ENCODE data around the gene PGLYRP1.

Gene PGLYRP1

DNA sequence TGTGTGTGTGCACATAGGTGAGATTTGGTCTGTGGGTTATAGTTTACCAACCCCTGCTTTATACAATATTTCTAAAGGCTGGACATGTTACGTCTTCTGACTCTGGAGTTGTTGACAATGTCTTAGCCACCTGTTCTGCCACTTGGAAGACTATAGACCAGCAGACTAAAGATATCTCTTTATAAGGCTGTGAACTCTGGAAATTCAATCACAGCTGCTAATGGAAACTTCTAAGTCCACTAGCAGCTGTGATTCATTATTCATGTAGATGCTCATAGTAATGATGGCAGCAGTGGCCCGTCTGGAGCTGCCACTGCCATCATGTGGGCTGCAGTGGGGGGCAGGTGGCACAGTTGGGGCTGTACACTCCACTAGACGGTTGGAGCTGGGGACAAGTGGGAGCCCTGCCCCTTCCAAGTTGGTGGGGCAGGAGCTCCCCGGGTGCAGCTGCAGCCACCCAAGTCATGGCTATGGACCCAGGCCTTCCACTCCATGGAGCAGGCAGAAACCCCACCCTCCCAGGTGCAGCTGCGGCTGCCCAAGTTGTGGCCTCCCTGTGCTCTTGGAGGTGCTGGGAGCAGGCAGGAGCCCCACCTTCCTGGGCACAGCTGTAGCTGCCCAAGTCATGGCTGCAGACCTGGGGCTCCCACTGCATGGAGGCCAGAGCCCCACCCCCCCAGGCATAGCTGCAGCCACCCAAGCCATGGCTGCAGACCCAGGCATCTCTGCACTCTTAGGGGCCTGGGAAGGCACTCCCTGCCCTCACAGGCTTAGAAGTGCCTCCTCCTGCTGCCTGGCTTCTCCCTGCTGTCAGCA lies 9.1 kb upstream of the PGLYRP1 start:
- DNase-seq (ENCODE audit: low spot score) = no peak

- no peak for DNase-seq (ENCODE audit: low spot score)
These were observed 8.1 kb upstream of the PGLYRP1 start for GRCh38 chr19:46030812-46031550.

- no peak for DNase-seq (ENCODE audit: low spot score)
These were observed 3.0 kb upstream of the PGLYRP1 start for GRCh38 chr19:46025835-46026234.

DNA sequence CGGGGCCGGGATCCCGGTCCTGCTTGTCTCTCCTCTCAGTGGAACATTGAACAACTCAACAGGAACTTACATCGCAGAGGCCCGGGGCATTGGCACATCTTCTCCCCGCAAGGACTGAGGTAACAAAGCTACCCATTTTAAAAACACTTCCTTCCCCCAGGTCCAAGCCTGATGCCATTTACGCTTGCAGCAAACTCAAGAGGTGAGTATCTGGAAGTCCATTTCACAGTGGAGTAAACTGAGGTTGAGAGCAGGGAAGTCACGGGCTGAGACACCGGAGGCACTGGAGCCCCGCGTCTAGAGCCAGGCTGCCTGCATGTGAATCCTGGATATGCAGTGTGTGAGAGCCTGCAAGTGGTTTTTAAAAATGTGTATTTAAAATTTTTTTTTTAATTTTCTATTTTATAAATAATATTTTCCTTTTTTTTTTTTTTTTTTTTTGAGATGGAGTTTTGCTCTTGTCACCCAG lies 492 bp upstream of the PGLYRP1 start:
- DNase-seq (ENCODE audit: low spot score) = no peak

DNA sequence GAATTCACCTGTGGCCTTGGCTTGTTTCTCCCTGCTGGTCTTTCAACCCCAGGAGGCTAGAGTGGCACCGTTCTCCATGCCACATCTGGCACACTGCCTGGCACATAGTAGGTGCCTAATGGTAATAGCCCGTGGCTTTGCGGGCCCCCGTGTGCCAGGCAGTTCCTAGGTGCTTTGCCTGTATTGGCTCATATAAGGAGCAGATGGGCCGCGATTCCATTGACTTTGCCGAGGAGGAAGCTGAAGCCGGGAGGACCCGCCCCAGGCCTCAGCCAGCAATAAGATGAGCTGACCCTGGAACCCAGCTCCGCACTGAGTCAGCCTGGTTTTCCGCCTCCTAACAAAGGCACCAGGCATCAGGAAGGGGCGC lies 807 bp downstream of the PGLYRP1 start:
- no peak for DNase-seq (ENCODE audit: low spot score)

GRCh38 chr19:46021531-46022041 lies 1.3 kb downstream of the PGLYRP1 start:
- no peak for DNase-seq (ENCODE audit: low spot score)

GRCh38 chr19:46020819-46021125 lies 2.1 kb downstream of the PGLYRP1 start:
- DNase-seq (ENCODE audit: low spot score) = no peak

DNA sequence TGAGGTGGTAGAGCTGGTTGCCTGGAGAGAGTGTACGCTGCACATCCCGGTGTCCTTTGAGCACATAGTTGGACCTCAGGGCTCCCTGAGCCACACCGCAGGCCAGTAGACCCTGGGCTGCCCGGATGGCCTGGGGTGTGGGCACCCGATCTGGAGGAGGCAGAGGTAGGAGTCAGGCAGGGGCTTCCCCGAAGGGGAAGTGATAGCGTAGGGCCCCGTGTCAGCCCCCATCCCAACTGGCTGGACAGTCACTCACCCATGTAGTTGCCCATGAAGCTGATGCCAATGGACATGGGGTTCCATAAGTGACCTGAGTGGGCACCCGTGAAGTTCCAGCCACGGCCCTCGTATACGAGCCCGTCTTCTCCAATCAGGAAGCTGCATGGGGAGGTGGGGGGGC lies 3.6 kb downstream of the PGLYRP1 start:
- no peak for DNase-seq (ENCODE audit: low spot score)

- DNase-seq (ENCODE audit: low spot score) = no peak
These were observed 4.1 kb downstream of the PGLYRP1 start for GRCh38 chr19:46018729-46019251.

- DNase-seq (ENCODE audit: low spot score) = no peak
These were observed 4.8 kb downstream of the PGLYRP1 start for GRCh38 chr19:46017874-46018675.

DNA sequence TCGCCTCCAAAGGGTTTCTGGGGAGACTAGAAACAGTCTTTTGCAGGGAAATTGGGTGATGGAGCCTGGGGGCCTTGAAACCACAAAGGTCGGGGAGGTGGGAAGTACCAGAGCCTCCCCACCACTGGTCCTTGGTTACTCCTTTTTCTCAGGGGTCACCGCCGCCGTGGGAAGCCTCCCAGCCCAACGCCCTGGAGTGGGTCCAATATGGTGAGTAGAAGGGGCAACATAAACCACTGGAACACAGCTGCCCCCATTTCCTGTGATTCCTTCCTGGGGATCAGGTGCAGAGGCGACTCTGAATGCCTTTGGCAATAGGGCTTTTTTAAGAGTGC lies 5.8 kb downstream of the PGLYRP1 start:
- no peak for DNase-seq (ENCODE audit: low spot score)

GRCh38 chr19:46016426-46017094 lies 6.3 kb downstream of the PGLYRP1 start:
- DNase-seq (ENCODE audit: low spot score) = peak; percentile 78

DNA sequence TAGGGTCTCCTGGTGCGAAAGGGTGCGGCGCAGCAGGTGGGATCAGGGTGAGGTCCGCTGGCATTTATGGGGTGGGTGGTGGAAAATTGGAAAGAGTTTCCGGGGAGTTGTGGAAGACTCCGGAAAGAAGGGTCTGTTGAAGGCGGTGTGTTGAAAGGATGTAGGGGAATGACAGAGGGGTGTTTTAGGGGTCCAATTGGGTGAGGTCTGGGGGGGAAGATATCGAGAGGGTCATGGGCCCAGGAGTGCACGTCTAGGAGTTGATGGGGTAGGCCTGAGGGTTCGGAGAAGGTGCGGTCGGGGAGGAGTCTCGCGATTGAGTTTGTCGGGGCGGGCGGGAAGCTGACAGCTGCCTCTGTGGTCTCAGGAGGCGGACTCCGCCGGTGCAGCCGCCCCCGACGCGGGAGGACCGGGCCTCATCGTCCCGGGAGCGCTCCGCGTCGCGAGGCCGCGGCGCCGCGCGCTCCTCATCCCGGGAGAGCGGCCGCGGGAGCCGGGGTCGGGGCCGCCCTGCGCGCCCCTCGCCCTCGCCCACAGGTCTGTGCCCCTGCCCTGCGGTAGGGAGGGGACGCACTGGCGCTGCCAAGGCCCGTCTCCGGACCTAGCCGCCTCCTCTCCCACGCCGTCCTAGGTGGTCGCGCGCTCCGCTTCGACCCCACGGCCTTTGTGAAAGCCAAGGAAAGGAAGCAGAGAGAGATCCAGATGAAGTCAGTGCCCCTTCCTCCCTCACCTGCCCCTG lies 7.0 kb downstream of the PGLYRP1 start:
- DNase-seq (ENCODE audit: low spot score) = no peak

DNA sequence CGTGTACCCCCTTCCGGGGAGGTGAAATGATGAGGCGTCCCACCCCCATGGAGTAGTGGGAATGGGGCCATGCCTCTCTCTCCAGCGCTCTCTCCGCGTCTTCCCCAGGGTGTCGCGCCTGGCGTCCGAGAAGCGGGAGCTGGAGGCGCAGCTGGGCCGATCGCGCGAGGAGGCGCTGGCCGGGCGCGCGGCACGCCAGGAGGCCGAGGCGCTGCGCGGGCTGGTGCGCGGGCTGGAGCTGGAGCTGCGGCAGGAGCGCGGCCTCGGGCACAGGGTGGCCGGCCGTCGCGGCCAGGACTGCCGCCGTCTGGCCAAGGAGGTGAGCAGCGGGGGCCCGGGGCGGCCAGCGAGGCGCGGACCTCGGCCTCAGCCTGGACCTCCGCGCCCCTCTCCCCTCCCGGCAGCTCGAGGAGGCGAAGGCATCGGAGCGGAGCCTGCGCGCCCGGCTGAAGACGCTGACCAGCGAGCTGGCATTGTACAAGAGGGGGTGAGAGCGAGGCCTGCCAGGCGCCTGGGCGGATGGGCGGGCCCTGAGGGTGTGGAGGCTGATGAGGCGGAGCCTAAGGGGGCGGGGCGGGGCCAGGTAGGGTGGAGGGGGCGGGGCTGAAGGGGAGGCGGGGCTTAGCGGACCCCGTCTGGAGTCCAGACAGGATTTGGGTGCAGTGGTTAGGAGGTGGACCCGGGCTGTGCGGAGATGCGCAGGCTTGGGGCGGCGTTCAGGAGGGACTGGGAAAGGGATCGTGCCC lies 7.7 kb downstream of the PGLYRP1 start:
- no peak for DNase-seq (ENCODE audit: low spot score)

GRCh38 chr19:46014534-46014933 lies 8.3 kb downstream of the PGLYRP1 start:
- no peak for DNase-seq (ENCODE audit: low spot score)

- peak; percentile 82 for DNase-seq (ENCODE audit: low spot score)
These were observed 13.0 kb downstream of the PGLYRP1 start for GRCh38 chr19:46009530-46010510.

DNA sequence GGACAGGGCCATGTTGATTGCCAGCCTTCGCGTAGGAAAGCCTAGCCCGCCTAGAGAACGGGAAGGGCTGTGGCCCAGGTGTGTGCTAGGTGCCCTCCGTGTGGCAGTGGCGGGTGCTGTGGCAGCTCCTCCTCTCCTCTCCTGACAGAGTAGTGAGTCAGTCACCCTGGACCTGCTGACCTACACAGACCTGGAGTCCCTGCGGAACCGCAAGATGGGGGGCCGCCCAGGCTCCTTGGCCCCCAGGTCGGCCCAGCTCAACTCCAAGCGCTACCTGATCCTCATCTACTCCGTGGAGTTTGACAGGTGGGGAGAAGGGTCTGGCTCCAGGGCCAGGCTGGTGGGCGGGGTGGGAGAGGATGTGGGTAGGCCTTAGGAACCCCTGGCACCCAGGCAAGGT lies 16.4 kb downstream of the PGLYRP1 start:
- DNase-seq (ENCODE audit: low spot score) = no peak

GRCh38 chr19:46002678-46003275 lies 20.1 kb downstream of the PGLYRP1 start:
- DNase-seq (ENCODE audit: low spot score) = no peak

Data from globus pallidus (tissue), 1 donor.